SHP77 (cell line): ENCODE measurements around the gene U2SURP.

Experiments used
- DNase-seq, 2 experiments: peaks; one replicate each; lab custom pipeline; 2025; lab: John Stamatoyannopoulos, UW

Gene U2SURP

GRCh38 chr3:143101792-143102381, 100.5 kb downstream of the U2SURP start:
- no peak for DNase-seq

GRCh38 chr3:143103652-143104051, 102.3 kb downstream of the U2SURP start:
- no peak for DNase-seq

GRCh38 chr3:143105170-143105569, 103.8 kb downstream of the U2SURP start:
- DNase-seq, result no peak

GRCh38 chr3:143109861-143110260, 108.5 kb downstream of the U2SURP start:
- DNase-seq, result no peak
